ENCODE data around the gene IL13.
"Not testable (repeated sequence)": the region's sequence is repeated elsewhere in the genome, so short reads cannot be mapped to it uniquely, and the experiment has no call there.

Gene IL13

GRCh38 chr5:132657676-132658380, at the start of gene IL13:
IL13 (plus strand) TSS chr5:132658173; CDS start chr5:132658187, 14 bp downstream.
- peak within 1 kb of the TSS; percentile 86 for H3K27ac Mint-ChIP-seq
- peaks cover 0 to 4% of the 10 kb centered on the region in 2 donors for H3K36me3 Mint-ChIP-seq
- ATAC-seq (replicated peaks) (no peak), DNase-seq (no peak)
- peak within 1 kb of the TSS; percentile 57 to 75 for H3K4me3 Mint-ChIP-seq
- H3K27me3 Mint-ChIP-seq = peaks cover 31 to 37% of the 10 kb centered on the region in 2 donors
- peaks cover 38 to 57% of the 10 kb centered on the region in 2 donors for H3K4me1 Mint-ChIP-seq
- no peaks in the 10 kb centered on the region for H3K9me3 Mint-ChIP-seq

DNA sequence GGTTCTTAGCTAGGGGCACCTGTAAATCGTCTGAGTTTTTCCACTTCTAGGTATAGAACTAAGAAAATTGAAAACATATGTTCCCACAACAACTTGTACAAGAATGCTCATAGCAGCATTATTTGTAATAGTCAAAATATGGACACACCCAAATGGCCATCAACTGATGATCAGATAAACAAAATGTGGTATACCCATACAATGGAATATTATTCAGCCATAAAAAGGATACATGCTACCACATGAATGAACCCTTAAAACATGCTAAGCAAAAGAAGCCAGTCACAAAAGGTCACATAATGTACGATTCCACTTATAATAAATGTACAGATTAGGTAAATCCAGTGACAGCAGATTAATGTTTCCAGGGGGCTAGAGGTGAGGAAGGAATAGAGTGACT, 46.0 kb upstream of the IL13 start:
- peaks cover 0 to 4% of the 10 kb centered on the region in 2 donors for H3K9me3 Mint-ChIP-seq
- H3K27ac Mint-ChIP-seq = no peak overlapping the region
- no peaks in the 10 kb centered on the region for H3K4me1 Mint-ChIP-seq
- ATAC-seq (replicated peaks) (no peak), DNase-seq (no peak)
- H3K4me3 Mint-ChIP-seq = no peak overlapping the region
- peaks cover 24 to 45% of the 10 kb centered on the region in 2 donors for H3K36me3 Mint-ChIP-seq
- H3K27me3 Mint-ChIP-seq = no peaks in the 10 kb centered on the region

GRCh38 chr5:132612846-132613245, 45.1 kb upstream of the IL13 start:
- Mint-ChIP-seq H3K27me3 (no peaks in the 10 kb centered on the region), H3K4me3 (no peak overlapping the region), H3K27ac (no peak overlapping the region), H3K36me3 (peaks cover 24 to 47% of the 10 kb centered on the region in 2 donors), H3K9me3 (peaks cover 0 to 4% of the 10 kb centered on the region in 2 donors), H3K4me1 (no peaks in the 10 kb centered on the region)
- ATAC-seq (replicated peaks) (no peak), DNase-seq (no peak)

- H3K27ac Mint-ChIP-seq = no peak overlapping the region
These were observed 36.3 kb upstream of the IL13 start for GRCh38 chr5:132621699-132622098.

DNA sequence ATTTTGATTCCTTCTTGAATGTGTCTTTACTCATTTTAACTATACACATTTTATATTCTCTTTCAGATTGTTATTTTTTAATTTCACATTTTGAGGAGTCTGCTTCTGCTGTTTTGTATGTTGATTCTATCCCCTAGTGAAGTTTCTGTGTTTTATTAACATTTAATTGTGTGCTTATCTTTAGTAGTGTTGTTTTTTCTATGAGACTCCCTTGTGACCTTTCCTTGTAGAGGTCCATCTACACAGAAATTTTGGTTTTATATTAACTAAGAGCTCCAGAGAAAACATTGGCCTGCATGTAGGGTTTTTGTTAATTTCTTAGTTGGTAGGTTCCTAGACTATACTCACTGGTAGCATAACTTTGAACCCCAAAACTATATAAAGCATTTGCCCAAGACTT, 35.4 kb upstream of the IL13 start:
- Mint-ChIP-seq H3K4me1 (peaks cover 3 to 8% of the 10 kb centered on the region in 2 donors), H3K27ac (no peak overlapping the region), H3K36me3 (peaks cover 39 to 61% of the 10 kb centered on the region in 2 donors), H3K27me3 (no peaks in the 10 kb centered on the region), H3K9me3 (no peaks in the 10 kb centered on the region), H3K4me3 (no peak overlapping the region)
- DNase-seq (no peak), ATAC-seq (replicated peaks) (no peak)

More at GRCh38 chr5:132621699-132622098, 36.3 kb upstream of the IL13 start:
- no peaks in the 10 kb centered on the region for H3K9me3 Mint-ChIP-seq
- H3K36me3 Mint-ChIP-seq = peaks cover 40 to 59% of the 10 kb centered on the region in 2 donors
- no peaks in the 10 kb centered on the region for H3K27me3 Mint-ChIP-seq
- H3K4me3 Mint-ChIP-seq = no peak overlapping the region
- no peak for DNase-seq
- H3K4me1 Mint-ChIP-seq = peaks cover 3 to 8% of the 10 kb centered on the region in 2 donors
- no peak for ATAC-seq (replicated peaks)

- H3K36me3 Mint-ChIP-seq = peaks cover 38 to 56% of the 10 kb centered on the region in 2 donors
- H3K27me3 Mint-ChIP-seq = no peaks in the 10 kb centered on the region
- ATAC-seq (replicated peaks) (no peak), DNase-seq (no peak)
- H3K27ac Mint-ChIP-seq = no peak overlapping the region
- no peak overlapping the region for H3K4me3 Mint-ChIP-seq
- no peaks in the 10 kb centered on the region for H3K9me3 Mint-ChIP-seq
- peaks cover 3 to 8% of the 10 kb centered on the region in 2 donors for H3K4me1 Mint-ChIP-seq
These were observed 30.5 kb upstream of the IL13 start for GRCh38 chr5:132627470-132627869.

- no peak for DNase-seq
- Mint-ChIP-seq H3K27ac (no peak overlapping the region), H3K9me3 (no peaks in the 10 kb centered on the region), H3K4me3 (no peak overlapping the region), H3K4me1 (no peaks in the 10 kb centered on the region), H3K36me3 (peaks cover 34 to 54% of the 10 kb centered on the region in 2 donors), H3K27me3 (no peaks in the 10 kb centered on the region)
- no peak for ATAC-seq (replicated peaks)
These were observed 29.2 kb upstream of the IL13 start for GRCh38 chr5:132628814-132629213.

DNA sequence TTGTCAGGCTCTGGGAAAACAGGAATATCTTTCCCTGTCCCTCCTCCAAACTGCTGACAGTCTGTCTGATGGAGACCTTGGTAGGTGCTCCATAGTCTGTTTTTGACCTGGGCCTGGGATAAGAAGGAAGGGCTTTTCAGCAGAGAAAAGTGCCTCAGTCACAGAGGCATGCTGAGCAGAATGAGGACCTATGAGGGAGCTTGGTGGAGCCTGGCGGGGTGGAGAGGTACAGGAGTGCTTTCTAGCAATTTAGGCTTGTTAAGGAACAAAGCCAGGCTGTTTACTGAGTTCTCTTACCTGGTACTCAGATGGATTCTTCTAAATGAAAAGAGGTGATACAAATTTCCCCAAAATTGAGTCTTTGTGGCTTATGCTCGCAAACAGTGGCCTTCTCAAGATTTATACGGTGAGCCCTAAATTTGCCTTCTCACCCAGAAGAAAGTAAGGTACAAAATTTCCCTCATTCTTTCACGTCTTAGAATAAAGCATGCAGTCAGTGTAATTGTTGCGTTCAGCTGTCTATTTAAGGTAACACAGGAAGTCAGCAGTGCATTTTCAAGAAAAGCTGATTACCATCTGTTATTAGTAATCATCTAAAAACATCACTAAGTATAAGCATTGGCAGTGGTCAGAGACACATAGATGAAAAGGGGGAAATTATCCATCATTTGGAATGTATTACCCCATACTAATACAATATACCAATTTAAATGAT, 28.6 kb upstream of the IL13 start:
- H3K27ac Mint-ChIP-seq = peak overlapping the region; percentile 14
- H3K9me3 Mint-ChIP-seq = no peaks in the 10 kb centered on the region
- no peak for DNase-seq
- no peaks in the 10 kb centered on the region for H3K4me1 Mint-ChIP-seq
- peaks cover 37 to 59% of the 10 kb centered on the region in 2 donors for H3K36me3 Mint-ChIP-seq
- no peaks in the 10 kb centered on the region for H3K27me3 Mint-ChIP-seq
- peak in 1 of 2 donors; percentile 34 for ATAC-seq (replicated peaks)
- H3K4me3 Mint-ChIP-seq = no peak overlapping the region

- DNase-seq; ATAC-seq (replicated peaks); H3K27ac Mint-ChIP-seq; H3K27me3 Mint-ChIP-seq; H3K9me3 Mint-ChIP-seq; H3K4me3 Mint-ChIP-seq; H3K4me1 Mint-ChIP-seq: not testable (repeated sequence)
- peaks cover 47 to 63% of the 10 kb centered on the region in 2 donors for H3K36me3 Mint-ChIP-seq
These were observed 24.4 kb upstream of the IL13 start for GRCh38 chr5:132633587-132633986.

GRCh38 chr5:132635873-132636272, 22.1 kb upstream of the IL13 start:
- no peak overlapping the region for H3K27ac Mint-ChIP-seq
- no peaks in the 10 kb centered on the region for H3K9me3 Mint-ChIP-seq
- H3K27me3 Mint-ChIP-seq = no peaks in the 10 kb centered on the region
- DNase-seq = no peak
- peaks cover 45 to 59% of the 10 kb centered on the region in 2 donors for H3K36me3 Mint-ChIP-seq
- H3K4me3 Mint-ChIP-seq = no peak overlapping the region
- H3K4me1 Mint-ChIP-seq = peaks cover 4 to 10% of the 10 kb centered on the region in 2 donors
- peak; percentile 11 to 27 for ATAC-seq (replicated peaks)

DNA sequence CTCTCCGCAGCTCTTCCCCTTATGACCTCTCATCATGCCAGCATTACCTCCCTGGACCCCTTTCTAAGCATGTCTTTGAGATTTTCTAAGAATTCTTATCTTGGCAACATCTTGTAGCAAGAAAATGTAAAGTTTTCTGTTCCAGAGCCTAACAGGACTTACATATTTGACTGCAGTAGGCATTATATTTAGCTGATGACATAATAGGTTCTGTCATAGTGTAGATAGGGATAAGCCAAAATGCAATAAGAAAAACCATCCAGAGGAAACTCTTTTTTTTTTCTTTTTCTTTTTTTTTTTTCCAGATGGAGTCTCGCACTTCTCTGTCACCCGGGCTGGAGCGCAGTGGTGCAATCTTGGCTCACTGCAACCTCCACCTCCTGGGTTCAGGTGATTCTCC, 20.7 kb upstream of the IL13 start:
- peaks cover 8 to 14% of the 10 kb centered on the region in 2 donors for H3K4me1 Mint-ChIP-seq
- no peaks in the 10 kb centered on the region for H3K27me3 Mint-ChIP-seq
- no peak overlapping the region for H3K27ac Mint-ChIP-seq
- H3K36me3 Mint-ChIP-seq = peaks cover 39 to 58% of the 10 kb centered on the region in 2 donors
- no peak for DNase-seq
- H3K9me3 Mint-ChIP-seq = no peaks in the 10 kb centered on the region
- no peak for ATAC-seq (replicated peaks)
- no peak overlapping the region for H3K4me3 Mint-ChIP-seq

- Mint-ChIP-seq H3K27ac (peak overlapping the region; percentile 65), H3K4me3 (no peak overlapping the region), H3K36me3 (peaks cover 37 to 60% of the 10 kb centered on the region in 2 donors), H3K27me3 (no peaks in the 10 kb centered on the region), H3K9me3 (no peaks in the 10 kb centered on the region), H3K4me1 (peaks cover 10 to 14% of the 10 kb centered on the region in 2 donors)
- DNase-seq = no peak
- peak; percentile 74 to 85 for ATAC-seq (replicated peaks)
These were observed 18.3 kb upstream of the IL13 start for GRCh38 chr5:132639706-132640130.

- Mint-ChIP-seq H3K27me3 (no peaks in the 10 kb centered on the region), H3K27ac (peak overlapping the region; percentile 53), H3K4me3 (no peak overlapping the region), H3K4me1 (peaks cover 10 to 14% of the 10 kb centered on the region in 2 donors), H3K9me3 (no peaks in the 10 kb centered on the region), H3K36me3 (peaks cover 40 to 63% of the 10 kb centered on the region in 2 donors)
- ATAC-seq (replicated peaks) = peak in 1 of 2 donors; percentile 11
- no peak for DNase-seq
These were observed 17.4 kb upstream of the IL13 start for GRCh38 chr5:132640613-132641012.

GRCh38 chr5:132641241-132641723, 16.7 kb upstream of the IL13 start:
- no peaks in the 10 kb centered on the region for H3K27me3 Mint-ChIP-seq
- H3K9me3 Mint-ChIP-seq = no peaks in the 10 kb centered on the region
- peaks cover 10 to 14% of the 10 kb centered on the region in 2 donors for H3K4me1 Mint-ChIP-seq
- H3K4me3 Mint-ChIP-seq = no peak overlapping the region
- peak overlapping the region; percentile 53 for H3K27ac Mint-ChIP-seq
- H3K36me3 Mint-ChIP-seq = peaks cover 40 to 64% of the 10 kb centered on the region in 2 donors
- DNase-seq (no peak), ATAC-seq (replicated peaks) (peak; percentile 72 to 78)

Data from stimulated activated naive B cell treated with anti-CD40 and anti-IgM and Interleukin-4, amounts not matched to agents 10 μg/mL and 1 μg/mL and 100 μg/mL, for 72 hours (primary cell).